ENCODE results near the gene MYOZ2.
A peak's percentile ranks its signal among the peaks of the same experiment; 100 is the strongest.

The MYOZ2 gene

DNA sequence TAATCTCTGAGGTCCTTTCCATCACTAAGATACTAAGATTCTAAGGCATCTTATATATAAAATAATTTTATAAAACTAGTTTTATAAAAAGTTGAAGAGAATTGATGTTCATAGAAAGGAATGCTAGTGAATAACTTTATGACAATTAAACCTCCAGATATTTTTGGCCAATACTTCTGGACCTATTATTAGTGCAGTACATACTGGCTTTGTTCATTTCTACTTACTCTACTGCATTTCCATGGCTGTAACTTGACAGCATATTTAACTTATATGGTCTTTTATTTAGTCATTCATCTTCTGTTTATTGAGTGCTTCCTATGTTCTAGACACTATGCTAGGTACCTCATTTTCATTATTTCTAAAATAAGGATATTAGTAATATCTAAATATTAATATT is 70.1 kb downstream of the MYOZ2 start:
- no peak for DNase-seq

DNA sequence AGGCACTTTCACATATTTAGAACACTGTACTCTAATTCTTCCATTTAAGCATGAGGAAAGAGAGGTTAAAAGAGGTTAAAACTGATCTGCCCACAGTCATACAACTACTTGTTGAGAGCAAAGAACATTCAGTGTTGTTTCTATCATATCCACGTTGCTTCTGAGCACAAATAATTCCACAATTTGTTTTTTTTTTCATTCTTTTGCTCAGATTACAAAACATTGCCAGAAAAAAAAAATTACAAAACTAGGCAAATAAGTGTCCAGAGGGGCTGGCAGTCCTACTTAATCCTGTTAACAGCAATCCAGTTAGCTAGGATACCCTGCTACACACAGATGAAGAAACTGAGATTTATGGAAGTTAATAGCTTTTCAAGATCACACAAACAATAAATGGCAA is 70.5 kb downstream of the MYOZ2 start:
- DNase-seq, result no peak

DNA sequence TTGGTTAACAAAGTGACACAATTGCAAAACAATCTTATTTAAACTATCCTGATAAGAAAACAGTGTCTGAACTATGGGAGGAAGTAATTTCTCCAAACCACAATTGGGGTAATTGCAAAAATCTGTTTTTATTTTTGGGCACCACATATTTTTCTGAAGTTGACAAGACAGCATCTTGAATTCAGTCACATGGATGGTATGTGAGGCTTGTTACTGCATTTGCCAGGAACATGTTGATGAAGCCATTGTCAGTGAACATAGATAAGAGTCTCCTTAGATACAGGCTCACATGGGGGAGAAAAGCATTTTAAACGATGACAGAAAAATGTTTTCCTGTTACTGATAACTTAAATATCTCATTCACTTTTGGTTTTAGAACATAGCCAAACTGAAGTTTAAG is 71.4 kb downstream of the MYOZ2 start:
- DNase-seq, result no peak

DNA sequence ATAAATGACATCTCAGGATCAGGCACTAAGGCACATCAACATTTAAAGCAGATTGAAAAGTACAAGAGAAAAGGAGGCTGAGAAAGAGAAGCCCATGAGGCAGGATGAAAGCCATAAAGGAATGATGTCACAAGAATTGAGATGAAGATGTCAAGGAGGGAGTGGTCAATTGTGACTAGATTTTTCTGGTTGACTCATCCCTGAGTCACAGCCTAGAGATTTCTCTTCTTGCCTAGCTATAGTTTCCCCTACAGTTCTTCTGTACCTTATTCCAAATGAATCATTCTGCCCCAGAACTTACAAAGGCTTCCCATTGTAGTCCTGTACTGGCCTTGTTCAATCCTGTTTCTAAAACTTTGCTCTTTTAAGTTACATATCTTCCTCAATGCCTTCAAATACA is 73.4 kb downstream of the MYOZ2 start:
- DNase-seq, result no peak

DNA sequence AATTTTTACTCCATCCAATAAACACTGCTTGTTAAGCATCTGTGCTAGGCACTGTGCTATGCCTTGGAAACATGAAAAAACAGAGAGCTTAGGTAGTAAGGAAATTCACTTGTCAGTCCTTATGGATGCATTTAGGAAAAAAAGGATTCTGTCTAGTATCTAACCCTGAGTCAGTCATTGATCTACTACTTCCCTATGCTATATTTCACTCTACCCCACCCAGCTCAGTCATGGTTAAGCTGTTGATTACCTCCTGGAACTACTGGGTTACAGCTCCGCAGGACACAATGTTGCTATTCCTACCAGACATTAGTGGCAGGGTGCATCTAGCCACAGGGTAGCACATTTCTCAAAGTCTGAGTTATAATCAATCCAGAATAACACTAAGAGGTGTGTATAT is 74.0 kb downstream of the MYOZ2 start:
- no peak for DNase-seq

DNA sequence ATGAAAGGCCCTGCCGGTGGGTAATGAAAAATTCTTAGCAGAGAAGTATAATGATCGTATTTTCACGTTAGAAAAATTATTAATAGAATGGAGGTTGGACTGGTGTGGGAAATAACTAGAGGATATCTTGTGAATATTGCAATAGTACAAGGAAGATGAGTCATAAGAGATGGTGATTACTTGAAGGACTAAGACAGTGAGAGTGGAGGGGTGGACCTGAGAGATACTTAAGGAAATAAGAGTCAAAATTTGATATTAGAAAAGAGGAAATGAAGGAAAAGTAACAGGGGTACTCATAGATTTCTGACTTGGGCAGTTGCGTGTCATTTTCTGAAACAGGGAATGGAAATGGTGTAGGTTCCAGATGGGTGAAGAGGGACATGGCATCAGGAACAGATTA is 75.1 kb downstream of the MYOZ2 start:
- DNase-seq, result no peak

DNA sequence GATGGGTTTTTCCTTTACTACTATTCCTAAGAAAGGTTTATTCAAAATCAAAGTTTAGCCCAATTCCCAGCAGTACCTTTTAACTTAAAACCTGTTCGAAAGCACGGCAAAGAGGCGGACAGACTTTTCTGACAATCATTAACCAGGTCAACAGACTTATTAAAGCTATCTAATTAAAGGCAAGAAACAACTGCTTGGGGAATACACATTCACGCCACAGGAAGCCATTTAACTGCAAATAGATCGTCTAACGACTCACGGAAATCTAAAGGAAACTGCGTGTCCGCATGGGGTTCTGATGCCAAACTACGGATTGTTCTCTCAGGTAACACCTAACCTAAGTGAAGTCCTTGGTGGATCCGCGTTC is 76.2 kb downstream of the MYOZ2 start:
- DNase-seq, result peak; percentile 12

DNA sequence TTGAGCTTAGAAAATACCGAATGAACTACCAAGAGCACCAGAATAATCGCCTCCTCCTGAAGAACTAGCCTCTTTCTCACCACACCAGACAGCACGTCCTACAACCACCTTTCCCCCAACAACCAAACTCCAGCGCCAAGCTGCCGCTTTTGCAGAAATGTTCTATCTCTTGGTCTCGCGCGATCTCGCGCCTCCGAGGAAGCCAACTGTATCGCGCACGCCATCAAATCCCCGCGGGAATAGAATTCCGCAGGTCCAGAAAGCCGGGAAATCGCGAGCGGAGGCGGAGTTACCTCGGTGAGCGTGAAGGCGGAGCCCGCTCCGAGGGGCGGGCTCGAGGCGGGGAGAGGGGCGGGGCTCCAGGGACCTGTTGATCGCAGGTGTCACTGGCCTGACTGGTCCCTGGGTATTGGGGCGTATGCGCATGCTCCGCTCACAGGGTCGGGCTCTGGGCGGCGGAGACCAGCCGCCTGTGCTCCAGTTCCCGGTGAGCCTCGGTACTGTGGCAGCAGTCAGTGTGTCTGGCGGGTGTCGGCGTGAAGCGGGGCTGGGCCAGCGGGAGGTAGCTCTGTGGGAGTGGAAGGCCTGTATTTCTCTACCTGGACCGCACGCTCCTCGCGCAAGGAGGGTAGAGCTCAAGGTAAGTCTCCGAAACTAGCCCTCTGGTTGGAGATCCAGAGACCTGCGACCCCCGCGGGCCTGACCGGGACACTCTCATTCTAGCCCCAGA is 76.8 kb downstream of the MYOZ2 start, which contains the start of gene USP53:
Gene USP53 (plus strand): TSS at position 480 of the 730 bp plus-strand sequence. CDS start 27,047 bp downstream, outside the sequence.
- DNase-seq, result peak; percentile 89

DNA sequence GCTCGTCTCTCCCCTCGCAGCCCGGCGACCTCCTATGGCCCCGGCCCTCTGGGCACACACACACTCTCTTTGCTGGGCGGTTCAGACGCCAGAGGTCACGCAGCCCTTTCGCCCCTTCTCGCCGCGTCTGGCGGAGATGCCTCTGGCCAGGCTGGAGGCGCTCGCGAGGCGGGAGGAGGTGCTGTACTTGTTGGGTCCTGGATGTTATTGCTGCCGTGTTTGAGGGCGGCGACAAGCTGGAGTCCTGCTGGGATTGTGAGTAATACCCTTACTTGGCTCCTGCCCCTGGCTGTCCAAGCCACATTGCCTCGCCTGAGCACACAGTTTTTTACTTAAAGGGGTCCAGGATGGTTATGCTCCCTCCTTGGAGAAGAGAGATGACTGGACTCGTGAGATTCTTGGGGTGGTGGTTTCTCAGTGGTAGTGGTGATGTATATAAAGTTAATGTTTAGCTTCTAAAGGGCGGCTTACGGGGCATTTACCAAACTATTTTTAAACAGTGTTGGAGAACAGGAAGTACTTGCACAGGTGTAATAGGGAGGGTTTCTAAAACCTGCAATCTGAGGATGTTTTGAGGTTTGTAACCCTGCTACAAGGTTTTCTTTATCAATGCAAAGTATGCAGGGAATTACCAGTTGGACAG is 77.5 kb downstream of the MYOZ2 start:
- DNase-seq, result peak; percentile 14

DNA sequence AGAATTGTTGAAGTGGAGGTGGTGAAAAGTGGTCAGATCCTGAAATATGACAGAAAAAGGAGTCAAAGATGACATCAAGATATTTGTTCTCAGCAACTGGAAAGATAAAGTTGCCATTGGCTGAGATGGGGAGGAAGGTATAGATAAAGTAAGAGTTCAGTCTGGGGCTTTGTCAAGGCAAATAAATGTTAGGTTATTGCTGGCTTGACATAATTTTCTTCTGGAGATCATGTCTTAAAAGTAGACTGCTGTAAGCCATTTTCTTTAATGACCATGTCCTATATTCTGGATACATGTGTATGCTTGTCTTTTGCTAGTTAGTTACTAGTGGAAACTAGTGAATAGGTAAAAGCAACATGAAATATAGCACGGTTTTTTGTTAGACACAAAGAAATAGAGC is 82.5 kb downstream of the MYOZ2 start:
- no peak for DNase-seq

DNA sequence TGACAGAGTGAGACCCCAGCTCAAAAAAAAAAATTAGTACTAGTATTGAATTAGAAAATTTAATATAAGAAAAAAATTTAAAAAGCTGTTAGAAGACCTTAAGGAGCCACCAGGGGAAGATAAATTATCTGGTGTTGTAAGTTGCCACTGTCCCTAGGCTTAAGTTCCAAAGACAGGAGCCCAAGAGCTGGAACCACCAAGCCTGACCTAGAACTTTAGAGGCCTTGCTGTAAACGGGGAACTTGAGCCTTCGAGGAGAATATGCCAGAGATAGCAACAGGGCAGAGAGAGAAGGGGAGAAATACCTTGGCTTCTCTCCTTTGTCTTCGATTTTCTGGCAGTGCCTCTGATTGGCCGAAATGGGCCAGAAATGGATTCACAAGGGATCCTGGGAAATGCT is 85.8 kb downstream of the MYOZ2 start:
- DNase-seq, result no peak

DNA sequence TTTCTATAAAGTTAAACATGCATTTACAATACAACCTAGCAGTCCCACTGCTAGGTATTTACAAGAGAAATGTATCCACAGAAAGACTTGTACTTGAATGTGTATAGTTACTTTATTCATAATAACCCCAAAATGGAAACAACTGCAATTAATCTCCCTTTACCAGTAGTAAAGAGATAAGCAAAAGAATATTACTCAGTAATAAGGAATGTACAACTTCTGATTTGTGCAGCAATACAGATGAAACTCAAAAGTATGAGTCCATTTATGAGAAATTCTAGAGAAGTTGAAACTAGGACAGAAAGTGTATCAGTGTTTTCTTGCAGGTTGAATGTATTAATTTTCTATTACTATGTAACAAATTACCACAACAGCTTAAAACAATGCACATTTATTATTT is 92.1 kb downstream of the MYOZ2 start:
- DNase-seq, result no peak

DNA sequence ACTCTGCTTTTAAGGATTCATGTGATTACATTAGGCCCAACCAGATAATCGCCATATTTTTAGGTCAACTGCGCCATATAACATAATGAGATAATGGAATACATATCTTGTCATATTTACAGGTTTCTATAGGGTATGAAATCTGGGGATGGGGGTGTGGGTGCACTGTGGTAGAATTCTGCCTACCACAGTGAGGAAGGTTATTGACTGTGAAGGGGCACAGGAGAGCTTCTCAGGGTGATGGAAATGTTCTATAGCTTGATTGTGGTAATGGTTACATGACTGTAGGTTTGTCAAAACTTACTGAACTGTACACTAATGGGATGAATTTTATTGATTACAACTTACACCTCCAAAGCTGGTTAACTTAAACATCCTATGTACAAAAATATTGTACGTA is 92.8 kb downstream of the MYOZ2 start:
- DNase-seq, result no peak

DNA sequence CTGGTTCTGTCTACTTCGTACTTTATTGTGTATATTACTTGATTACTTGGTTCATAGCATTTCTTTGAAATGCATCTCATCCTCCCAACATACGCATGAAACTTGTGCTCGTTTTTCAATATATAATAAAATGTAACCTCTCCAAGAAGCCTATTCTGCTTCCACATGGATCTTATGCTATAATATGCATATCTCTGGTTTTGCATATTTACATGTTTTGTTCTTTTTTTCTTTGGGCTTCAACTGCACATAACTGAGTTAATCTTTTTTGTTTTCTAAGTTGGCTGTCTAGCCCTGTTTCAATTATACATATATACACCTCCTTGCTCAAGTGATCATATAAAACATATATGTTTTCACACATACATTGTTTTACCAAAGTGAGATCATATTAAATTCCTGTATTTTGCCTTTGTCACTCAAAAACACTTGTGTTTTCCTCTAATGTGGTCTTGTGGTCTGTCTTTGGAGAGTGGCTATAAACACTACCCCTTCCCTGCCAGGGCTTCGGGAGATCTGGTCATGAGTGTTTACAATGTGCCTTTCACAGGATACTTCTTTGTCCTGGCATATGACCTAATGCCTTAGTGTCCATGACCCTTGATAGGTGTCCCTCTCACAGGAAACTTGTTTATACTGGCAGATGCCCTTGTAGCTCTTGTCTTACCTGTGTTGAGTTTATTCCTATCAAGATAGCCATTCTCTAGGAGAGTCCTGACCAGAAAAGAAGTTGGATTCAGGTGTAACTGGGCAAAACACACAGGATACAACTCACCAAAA is 94.5 kb downstream of the MYOZ2 start:
- DNase-seq, result no peak

DNA sequence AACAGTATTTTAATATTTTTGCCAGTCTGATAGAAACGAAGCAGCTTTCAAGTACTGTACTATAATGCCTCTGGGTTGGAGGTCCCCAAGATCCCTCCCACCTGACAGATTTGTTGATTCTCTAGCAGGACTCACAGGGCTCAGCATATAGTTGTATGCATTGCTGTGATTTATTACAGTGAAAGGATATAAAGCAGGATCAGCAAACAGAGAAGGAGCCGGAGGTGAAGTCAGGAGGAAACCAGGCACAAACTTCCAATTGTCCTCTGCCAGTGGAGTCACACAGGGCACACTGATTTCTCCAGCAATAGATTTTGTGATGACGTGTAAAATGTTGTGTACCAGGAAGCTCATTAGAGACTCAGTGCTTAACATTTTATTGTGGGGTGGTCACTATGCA is 95.9 kb downstream of the MYOZ2 start:
- DNase-seq, result no peak

DNA sequence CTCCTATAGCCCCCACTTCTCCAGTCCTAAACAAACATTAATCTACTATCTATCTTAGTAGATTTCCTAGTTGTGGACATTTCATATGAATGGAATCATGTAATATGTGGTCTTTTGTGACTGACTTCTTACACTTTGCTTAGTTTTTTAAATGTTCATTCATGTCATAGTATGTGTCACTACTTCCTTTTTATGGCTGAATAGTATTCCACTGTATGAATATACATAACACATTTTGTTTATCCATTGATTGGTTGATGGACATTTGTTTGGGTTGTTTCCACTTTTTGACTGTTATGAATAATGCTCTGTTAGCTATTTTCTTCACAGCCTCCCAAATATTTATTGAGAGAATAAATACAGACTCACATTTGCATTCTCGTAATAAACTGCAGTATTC is 96.7 kb downstream of the MYOZ2 start:
- DNase-seq, result no peak

DNA sequence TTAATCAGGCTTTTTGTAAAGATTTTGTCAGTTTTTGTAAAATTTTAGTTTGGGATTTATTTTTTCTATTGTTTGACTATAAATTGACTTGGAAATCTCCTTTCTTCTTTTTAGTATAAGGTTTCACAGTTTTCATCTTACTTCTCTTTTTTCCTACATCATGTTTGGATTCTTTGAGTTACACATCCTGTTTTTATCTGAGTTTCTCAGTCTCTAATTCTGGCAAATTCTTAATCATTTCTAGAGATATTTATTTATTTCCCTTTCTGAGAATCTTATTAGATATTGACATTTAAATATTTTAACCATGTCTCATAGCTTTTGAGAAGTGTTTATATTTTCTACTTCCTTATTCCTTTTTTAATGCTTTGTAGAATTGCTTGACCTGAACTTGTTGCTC is 97.6 kb downstream of the MYOZ2 start:
- DNase-seq, result no peak

DNA sequence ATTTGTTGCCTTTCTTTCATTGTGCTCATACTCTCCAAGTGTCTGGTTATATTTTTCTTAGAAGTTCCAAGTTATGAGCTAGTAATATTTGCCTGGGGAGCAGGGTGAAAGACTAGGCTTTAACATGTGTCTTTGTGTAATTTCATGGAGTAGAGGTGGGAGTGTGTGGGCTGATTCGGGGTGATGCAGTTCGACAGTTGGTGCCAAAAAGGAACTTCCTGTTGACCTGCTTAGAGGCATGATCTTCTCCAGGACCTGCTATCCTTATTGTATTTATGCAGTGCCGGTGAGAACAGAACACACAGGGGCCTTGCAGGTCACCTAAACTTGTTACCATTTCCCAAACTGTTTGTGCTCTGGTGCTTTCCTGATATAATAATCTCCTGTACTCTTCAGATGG is 98.1 kb downstream of the MYOZ2 start:
- no peak for DNase-seq

DNA sequence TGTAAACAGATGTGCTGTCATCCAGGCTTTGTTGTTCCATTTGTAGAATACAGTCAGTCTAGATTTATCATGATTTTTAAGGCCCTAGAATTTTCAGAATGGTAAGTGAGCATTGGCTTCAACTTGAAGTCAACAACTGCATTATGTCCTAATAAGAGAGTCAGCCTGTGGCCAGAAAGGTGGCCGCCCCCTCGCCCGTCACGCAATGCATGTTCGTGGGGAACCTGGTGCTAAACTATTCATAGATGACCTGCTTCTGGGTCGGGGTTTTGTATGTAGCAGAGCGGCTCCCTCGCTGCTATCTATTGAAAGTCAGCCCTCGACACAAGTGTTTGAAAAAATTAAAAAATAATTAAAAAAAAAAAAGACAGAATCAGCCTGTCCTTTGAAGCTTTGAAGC is 101.6 kb downstream of the MYOZ2 start:
- no peak for DNase-seq
